ENCODE measurements around the gene FAM13B.

The FAM13B gene

GRCh38 chr5:137888863-137889759 lies 143.8 kb downstream of the FAM13B start, which contains the start of gene PKD2L2:
Gene PKD2L2 (plus strand): TSS chr5:137889457. CDS start chr5:137889492, 35 bp downstream.
- Histone ChIP-seq H3K4me1 (peaks cover 34% of the 10 kb centered on the region), H3K36me3 (replicated peaks) (no peaks in the 10 kb centered on the region), H3K4me3 (peak within 1 kb of the TSS; percentile 34), H3K9me3 (0 out of 2 replicates have a peak, but pooled peaks cover 2% of the 10 kb centered on the region), H3K27me3 (ENCODE audit: low read depth) (no peaks in the 10 kb centered on the region)
- peak; percentile 85 to 91 for DNase-seq (ENCODE audit: low spot score in 2 of 2)
- in situ Hi-C loops (cut with MboI; ENCODE audit: low sequenced_read_pairs) = no loop called here

- H3K36me3 ChIP-seq (replicated peaks) = no peaks in the 10 kb centered on the region
- H3K9me3 ChIP-seq = 0 out of 2 replicates have a peak, but pooled peaks cover 2% of the 10 kb centered on the region
- no peaks in the 10 kb centered on the region for H3K27me3 ChIP-seq (ENCODE audit: low read depth)
- H3K4me1 ChIP-seq = peaks cover 34% of the 10 kb centered on the region
- peak in 1 of 2 experiments; percentile 36 for DNase-seq (ENCODE audit: low spot score in 2 of 2)
- in situ Hi-C loops (cut with MboI; ENCODE audit: low sequenced_read_pairs) = no loop called here
- peak overlapping the region; percentile 34 for H3K4me3 ChIP-seq
Observed at GRCh38 chr5:137888466-137888862, 144.4 kb downstream of the FAM13B start.

Measured in HAP-1 (cell line).